Karpas-422 (cell line): ENCODE measurements around the gene TMEM140. TPM values are rescaled to one million over a fixed set of nuclear protein-coding genes. Genes with fewer than 3 reads are reported as not detected.

Experiments
- DNase-seq: peaks from one replicate; pipeline ENCODE4 v3.0.0-alpha.2; 2015
- H2AFZ ChIP-seq: fragments of 200-600 bp; sonication (generic); 2 replicates; pipeline ENCODE4 v1.6.1; 2014; ENCODE audit warnings: antibody characterized with exemption, low read length, mixed read lengths
- H3K27ac ChIP-seq: fragments of 200-600 bp; sonication (generic); 2 replicates; pipeline ENCODE4 v1.5.1; 2014; ENCODE audit warnings: mild to moderate bottlenecking, low read length, moderate library complexity
- H3K27me3 ChIP-seq: fragments of 200-600 bp; sonication (generic); 2 replicates; pipeline ENCODE4 v1.6.1; 2014; ENCODE audit warnings: low read length, mixed read lengths
- H3K36me3 ChIP-seq: fragments of 200-600 bp; sonication (generic); 2 replicates; pipeline ENCODE4 v1.6.1; 2014; ENCODE audit warnings: low read length, mixed read lengths; ENCODE audit not compliant: insufficient read depth
- H3K4me1 ChIP-seq: fragments of 200-600 bp; sonication (generic); 2 replicates; pipeline ENCODE4 v1.6.1; 2014; ENCODE audit warnings: mild to moderate bottlenecking, low read length, mixed read lengths
- H3K4me2 ChIP-seq: fragments of 200-600 bp; sonication (generic); 2 replicates; pipeline ENCODE4 v1.6.1; 2014; ENCODE audit warnings: low read length, low read depth, mild to moderate bottlenecking; ENCODE audit not compliant: poor library complexity, severe bottlenecking
- H3K4me3 ChIP-seq: fragments of 200-600 bp; sonication (generic); 2 replicates; pipeline ENCODE4 v1.5.1; 2014; ENCODE audit warnings: mild to moderate bottlenecking, antibody characterized with exemption, low read length, mixed read lengths
- H3K79me2 ChIP-seq: fragments of 200-600 bp; sonication (generic); 2 replicates; pipeline ENCODE4 v1.6.1; 2014; ENCODE audit warnings: mild to moderate bottlenecking, low read length, mixed read lengths
- H3K9ac ChIP-seq: fragments of 200-600 bp; sonication (generic); 2 replicates; pipeline ENCODE4 v1.6.0; 2014; ENCODE audit warnings: low read length
- H3K9me2 ChIP-seq: fragments of 200-600 bp; sonication (generic), shearing (Covaris generic); replicated peaks from 2 replicates; pipeline ENCODE4 v1.6.0; 2014; ENCODE audit warnings: mild to moderate bottlenecking, low read length, moderate library complexity; ENCODE audit not compliant: insufficient read depth
- H3K9me3 ChIP-seq: fragments of 300-700, 200-600 bp; sonication (generic); 2 replicates; pipeline ENCODE4 v1.6.1; 2014; ENCODE audit warnings: low read length, mixed read lengths
- H4K20me1 ChIP-seq: fragments of 200-600 bp; sonication (generic); 2 replicates; pipeline ENCODE4 v1.6.1; 2014; ENCODE audit warnings: mild to moderate bottlenecking, antibody characterized with exemption, low read length, low read depth; ENCODE audit not compliant: insufficient read depth
- total RNA-seq: library from RNA; depleted of rRNA; stranded (reverse); fragments of >200 nt; shearing (Covaris generic); gene quantifications from 2 replicates; pipeline ENCODE4 v1.2.3, GENCODE V29; 2014; ENCODE audit warnings: low replicate concordance

The TMEM140 gene
- total RNA-seq, 1 experiment from 2014 or later = 0.86 TPM

- no peak overlapping the region for H2AFZ ChIP-seq
- no peaks in the 10 kb centered on the region for H3K9me2 ChIP-seq
- no peak for DNase-seq
- H3K9ac ChIP-seq = no peak overlapping the region
- H4K20me1 ChIP-seq = no peaks in the 10 kb centered on the region
- no peaks in the 10 kb centered on the region for H3K79me2 ChIP-seq
- no peak overlapping the region for H3K4me2 ChIP-seq
- H3K4me3 ChIP-seq = no peak overlapping the region
- H3K4me1 ChIP-seq = no peaks in the 10 kb centered on the region
- H3K36me3 ChIP-seq = peaks cover 7% of the 10 kb centered on the region
- no peak overlapping the region for H3K27ac ChIP-seq
- no peaks in the 10 kb centered on the region for H3K27me3 ChIP-seq
- peaks cover 26% of the 10 kb centered on the region for H3K9me3 ChIP-seq
Measured at GRCh38 chr7:135160098-135160857, 12.4 kb downstream of the TMEM140 start.

GRCh38 chr7:135160858-135161653, 13.2 kb downstream of the TMEM140 start:
- H3K4me1 ChIP-seq = no peaks in the 10 kb centered on the region
- H3K9me2 ChIP-seq = no peaks in the 10 kb centered on the region
- no peak for DNase-seq
- H3K4me3 ChIP-seq = no peak overlapping the region
- no peaks in the 10 kb centered on the region for H4K20me1 ChIP-seq
- no peaks in the 10 kb centered on the region for H3K27me3 ChIP-seq
- no peak overlapping the region for H3K9ac ChIP-seq
- H3K79me2 ChIP-seq = no peaks in the 10 kb centered on the region
- H3K4me2 ChIP-seq = no peak overlapping the region
- H3K27ac ChIP-seq = no peak overlapping the region
- H3K36me3 ChIP-seq = peaks cover 13% of the 10 kb centered on the region
- H2AFZ ChIP-seq = no peak overlapping the region
- peaks cover 18% of the 10 kb centered on the region for H3K9me3 ChIP-seq

- Histone ChIP-seq H3K4me2 (no peak overlapping the region), H3K9me2 (no peaks in the 10 kb centered on the region), H4K20me1 (no peaks in the 10 kb centered on the region), H2AFZ (no peak overlapping the region), H3K9me3 (peaks cover 12% of the 10 kb centered on the region; the same call in 1 of the 2 replicates), H3K27ac (no peak overlapping the region), H3K27me3 (no peaks in the 10 kb centered on the region), H3K79me2 (no peaks in the 10 kb centered on the region), H3K36me3 (peaks cover 17% of the 10 kb centered on the region), H3K9ac (no peak overlapping the region), H3K4me3 (no peak overlapping the region), H3K4me1 (no peaks in the 10 kb centered on the region)
- no peak for DNase-seq
Measured at GRCh38 chr7:135161669-135162068, 13.8 kb downstream of the TMEM140 start.

- 0 out of 2 replicates have a peak, but pooled peaks cover 3% of the 10 kb centered on the region for H3K79me2 ChIP-seq
- H3K9me3 ChIP-seq = peaks cover 4% of the 10 kb centered on the region; the same call in 1 of the 2 replicates
- H3K27ac ChIP-seq = no peak overlapping the region
- no peaks in the 10 kb centered on the region for H3K9me2 ChIP-seq
- H3K27me3 ChIP-seq = no peaks in the 10 kb centered on the region
- H2AFZ ChIP-seq = no peak overlapping the region
- H3K4me1 ChIP-seq = no peaks in the 10 kb centered on the region
- DNase-seq = no peak
- H4K20me1 ChIP-seq = peaks cover 7% of the 10 kb centered on the region; the same call in 1 of the 2 replicates
- H3K9ac ChIP-seq = no peak overlapping the region
- H3K36me3 ChIP-seq = peaks cover 24% of the 10 kb centered on the region
- H3K4me2 ChIP-seq = no peak overlapping the region
- H3K4me3 ChIP-seq = no peak overlapping the region
Measured at GRCh38 chr7:135162382-135163001, 14.6 kb downstream of the TMEM140 start.

- Histone ChIP-seq H3K9me3 (no peaks in the 10 kb centered on the region), H3K9ac (no peak overlapping the region), H3K27ac (no peak overlapping the region), H3K36me3 (peaks cover 37% of the 10 kb centered on the region), H4K20me1 (peaks cover 11% of the 10 kb centered on the region; the same call in 1 of the 2 replicates), H3K9me2 (no peaks in the 10 kb centered on the region), H2AFZ (no peak overlapping the region), H3K27me3 (no peaks in the 10 kb centered on the region), H3K79me2 (peaks cover 16% of the 10 kb centered on the region), H3K4me3 (no peak overlapping the region), H3K4me2 (no peak overlapping the region), H3K4me1 (peaks cover 12% of the 10 kb centered on the region)
- DNase-seq = peak; percentile 38
Measured at GRCh38 chr7:135164357-135165061, 16.6 kb downstream of the TMEM140 start.

- Histone ChIP-seq H3K36me3 (peaks cover 37% of the 10 kb centered on the region), H3K79me2 (peaks cover 24% of the 10 kb centered on the region), H3K9ac (no peak overlapping the region), H3K4me1 (peaks cover 16% of the 10 kb centered on the region), H3K9me2 (no peaks in the 10 kb centered on the region), H3K27ac (no peak overlapping the region), H3K4me3 (no peak overlapping the region), H2AFZ (no peak overlapping the region), H4K20me1 (peaks cover 11% of the 10 kb centered on the region; the same call in 1 of the 2 replicates), H3K27me3 (no peaks in the 10 kb centered on the region), H3K9me3 (no peaks in the 10 kb centered on the region), H3K4me2 (no peak overlapping the region)
- DNase-seq = no peak
Measured at GRCh38 chr7:135165862-135166261, 18.0 kb downstream of the TMEM140 start.

- Histone ChIP-seq H3K4me2 (no peak overlapping the region), H4K20me1 (peaks cover 11% of the 10 kb centered on the region; the same call in 1 of the 2 replicates), H3K27me3 (no peaks in the 10 kb centered on the region), H3K9me3 (no peaks in the 10 kb centered on the region), H3K79me2 (peaks cover 24% of the 10 kb centered on the region), H3K27ac (no peak overlapping the region), H3K9me2 (no peaks in the 10 kb centered on the region), H3K36me3 (peaks cover 37% of the 10 kb centered on the region), H3K4me3 (no peak overlapping the region), H3K4me1 (peaks cover 22% of the 10 kb centered on the region), H2AFZ (no peak overlapping the region), H3K9ac (no peak overlapping the region)
- no peak for DNase-seq
Measured at GRCh38 chr7:135166338-135166990, 18.6 kb downstream of the TMEM140 start.
